Activated gamma-delta T cell treated with Interleukin-2 at 50 U/mL for 16 hours (primary cell): ENCODE results near the gene DYRK1A.
"Not testable (repeated sequence)": the region's sequence is repeated elsewhere in the genome, so short reads cannot be mapped to it uniquely, and the experiment has no call there.

ENCODE experiments used
- DNase-seq: peaks from one replicate; pipeline ENCODE4 v3.0.0-alpha.2; 2020

The DYRK1A gene

DNA sequence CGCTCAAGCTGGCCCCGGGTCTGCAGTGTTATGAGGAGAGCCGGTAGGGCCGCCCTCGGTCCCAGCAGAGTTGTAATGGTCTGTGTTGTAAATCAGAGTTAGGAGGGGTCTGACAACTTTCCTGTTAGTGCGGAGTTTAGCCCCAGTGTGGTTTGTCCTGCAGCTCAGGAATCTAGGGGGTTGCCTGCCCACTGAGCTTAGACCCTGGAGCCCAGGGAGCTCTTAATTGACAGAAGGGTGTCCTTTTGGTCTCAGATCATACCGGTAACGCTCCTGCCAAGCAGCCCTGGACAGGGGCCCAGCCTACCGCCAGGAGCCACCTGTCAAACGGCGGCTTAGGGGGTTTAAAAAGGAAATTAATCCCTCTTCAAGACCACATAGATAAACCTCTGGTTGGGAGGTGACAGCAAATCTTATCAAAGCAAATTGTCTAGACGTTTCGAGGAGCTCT lies 164.4 kb downstream of the DYRK1A start:
- no peak for DNase-seq

DNA sequence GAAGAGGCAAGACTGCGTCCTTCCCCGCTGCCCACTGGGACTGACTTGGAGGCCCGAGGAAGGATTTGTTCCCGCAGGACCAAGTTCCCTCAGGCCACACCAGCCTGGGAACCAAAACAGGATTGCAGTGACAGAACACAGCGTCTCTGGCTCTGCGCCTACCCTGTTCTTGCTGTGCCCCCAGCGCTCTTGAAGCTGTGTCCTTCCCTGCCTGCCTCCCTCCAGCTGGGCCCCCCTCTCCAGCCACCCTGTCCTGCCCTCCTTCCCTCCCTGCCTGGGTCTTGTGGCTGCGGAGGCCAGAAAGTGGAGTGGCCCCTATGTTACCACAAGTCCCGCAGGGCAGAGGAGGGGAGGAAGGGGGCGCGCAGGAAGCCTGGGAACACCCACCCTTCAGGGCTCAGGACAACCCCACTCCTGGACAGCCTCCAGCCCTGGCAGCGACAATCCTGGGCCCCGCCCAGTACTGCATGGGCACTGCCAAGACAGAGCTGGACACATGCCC lies 164.9 kb downstream of the DYRK1A start:
- DNase-seq: no peak

DNA sequence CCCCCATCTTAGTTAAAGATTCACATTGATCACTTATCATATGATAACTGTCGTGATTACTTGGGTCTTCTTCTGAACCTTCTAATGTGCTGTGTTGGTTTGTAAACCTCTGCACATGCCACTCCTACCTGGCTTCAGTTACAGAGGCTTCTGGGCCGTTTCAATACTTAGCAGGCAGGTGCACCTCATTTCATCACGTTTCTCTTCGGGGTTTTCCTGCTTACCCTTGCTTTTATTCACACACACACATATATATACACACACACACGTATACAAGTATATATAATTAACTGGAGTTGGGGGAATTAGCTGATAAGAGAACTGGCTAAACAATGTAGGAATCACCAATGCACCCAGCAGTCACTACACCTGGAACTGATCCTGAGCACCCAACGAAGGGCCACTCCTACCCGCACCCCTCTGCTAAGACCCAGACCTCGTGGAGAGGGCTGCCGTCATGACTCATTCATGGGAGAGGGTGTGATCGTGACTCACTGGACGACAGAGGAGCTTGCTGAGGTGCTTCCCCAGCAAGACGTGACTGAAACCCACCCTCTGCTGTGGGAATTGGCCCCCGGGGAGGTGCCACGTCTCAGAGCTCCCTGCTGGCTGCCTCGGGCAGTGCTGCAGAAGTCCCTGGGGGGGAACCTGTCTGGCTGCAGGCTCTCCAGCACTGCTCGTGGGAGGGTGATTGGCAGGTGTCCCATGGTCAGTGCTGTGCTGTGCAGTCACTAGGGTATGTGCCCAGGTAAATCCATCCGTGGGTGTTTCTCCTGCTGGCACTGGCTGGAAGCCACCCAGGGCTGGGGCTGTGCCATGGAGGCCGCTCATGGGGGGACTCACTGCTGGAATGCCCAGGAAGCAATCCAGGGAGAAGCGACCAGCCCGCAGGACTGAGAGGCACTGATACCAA lies 166.6 kb downstream of the DYRK1A start:
- no peak for DNase-seq

DNA sequence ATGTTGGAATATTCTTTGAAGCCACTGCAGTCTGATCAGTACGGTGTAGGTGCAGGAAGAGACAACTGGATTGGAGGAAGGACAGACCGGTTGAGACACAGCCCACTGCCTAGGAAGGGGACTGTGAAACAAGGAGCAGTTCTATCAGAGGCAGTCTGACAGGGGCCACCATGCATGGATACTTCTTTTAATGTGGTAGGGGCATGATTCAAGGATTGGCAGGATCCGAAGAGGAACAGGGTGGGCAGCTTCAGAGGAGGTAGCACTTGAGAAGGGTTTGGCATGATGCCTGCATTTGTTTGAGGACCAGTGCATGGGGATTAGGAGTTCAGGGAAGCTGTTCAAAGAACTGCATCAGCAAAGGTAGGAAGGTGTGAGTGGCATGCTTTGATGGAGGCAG lies 167.9 kb downstream of the DYRK1A start:
- DNase-seq: no peak

DNA sequence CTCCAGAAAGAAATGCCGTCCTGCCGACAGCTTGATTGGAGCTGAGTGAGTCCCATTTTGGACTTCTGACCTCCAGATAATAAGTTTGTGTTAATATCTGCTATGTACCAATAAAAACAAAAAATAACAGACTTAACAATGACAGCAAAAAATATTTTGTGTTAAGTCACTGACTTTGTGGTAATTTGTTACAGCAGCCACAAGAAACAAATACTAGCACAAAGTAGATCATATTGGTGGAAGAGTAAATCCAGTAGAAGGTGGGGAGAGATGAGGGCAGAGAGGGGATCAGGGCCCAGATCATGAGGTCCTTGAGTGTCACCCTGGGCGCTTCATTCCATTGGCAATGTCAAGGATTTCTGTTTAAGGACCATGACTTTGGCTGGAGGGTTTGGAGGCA lies 168.6 kb downstream of the DYRK1A start:
- no peak for DNase-seq

DNA sequence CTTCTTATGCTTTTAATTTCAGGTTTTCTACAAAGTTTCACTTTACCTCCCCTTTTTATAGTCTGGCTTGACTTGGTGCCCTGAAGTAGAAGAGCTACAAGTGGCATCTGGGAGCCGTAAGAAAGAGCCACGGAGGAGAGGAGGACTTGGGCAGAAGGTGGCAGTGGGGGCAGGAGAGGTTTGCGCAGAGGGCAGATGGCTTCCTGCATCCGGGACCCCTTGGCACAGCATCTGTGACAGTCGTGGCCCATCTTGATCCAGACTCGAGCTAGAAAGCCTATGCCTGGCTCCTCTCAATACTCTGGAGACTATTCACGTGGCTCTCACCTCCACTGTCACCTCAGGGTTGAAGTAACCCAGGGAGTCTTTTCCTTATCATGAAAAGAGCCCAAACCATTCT lies 169.1 kb downstream of the DYRK1A start:
- no peak for DNase-seq

DNA sequence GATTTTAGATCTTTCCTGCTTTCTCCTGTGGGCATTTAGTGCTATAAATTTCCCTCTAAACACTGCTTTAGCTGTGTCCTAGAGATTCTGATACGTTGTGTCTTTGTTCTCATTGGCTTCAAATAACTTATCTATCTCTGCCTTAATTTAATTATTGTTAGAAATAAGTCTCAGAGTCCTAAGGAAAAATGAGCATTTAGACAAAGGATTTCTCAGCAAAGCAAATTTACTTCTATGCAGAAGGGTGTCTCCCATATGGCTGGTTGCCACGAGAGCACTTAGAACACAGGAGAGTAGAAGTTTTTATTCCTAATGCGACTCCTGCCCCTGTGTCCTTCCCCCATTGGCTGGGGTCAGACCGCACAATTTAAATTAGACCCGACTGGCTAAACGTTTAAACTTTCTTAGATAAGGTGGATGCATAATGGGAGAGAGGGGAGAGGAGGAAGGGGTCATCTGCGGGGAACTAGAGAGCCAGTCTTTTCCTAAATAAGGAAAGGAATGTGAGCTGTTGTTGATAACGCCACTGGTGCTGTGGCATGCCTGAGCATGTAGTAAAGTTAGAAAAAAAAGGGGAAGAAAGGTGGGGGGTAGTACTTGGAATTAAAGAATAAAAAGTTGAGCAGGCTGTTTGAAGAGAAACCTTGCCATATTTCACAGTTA lies 170.2 kb downstream of the DYRK1A start:
- no peak for DNase-seq

DNA sequence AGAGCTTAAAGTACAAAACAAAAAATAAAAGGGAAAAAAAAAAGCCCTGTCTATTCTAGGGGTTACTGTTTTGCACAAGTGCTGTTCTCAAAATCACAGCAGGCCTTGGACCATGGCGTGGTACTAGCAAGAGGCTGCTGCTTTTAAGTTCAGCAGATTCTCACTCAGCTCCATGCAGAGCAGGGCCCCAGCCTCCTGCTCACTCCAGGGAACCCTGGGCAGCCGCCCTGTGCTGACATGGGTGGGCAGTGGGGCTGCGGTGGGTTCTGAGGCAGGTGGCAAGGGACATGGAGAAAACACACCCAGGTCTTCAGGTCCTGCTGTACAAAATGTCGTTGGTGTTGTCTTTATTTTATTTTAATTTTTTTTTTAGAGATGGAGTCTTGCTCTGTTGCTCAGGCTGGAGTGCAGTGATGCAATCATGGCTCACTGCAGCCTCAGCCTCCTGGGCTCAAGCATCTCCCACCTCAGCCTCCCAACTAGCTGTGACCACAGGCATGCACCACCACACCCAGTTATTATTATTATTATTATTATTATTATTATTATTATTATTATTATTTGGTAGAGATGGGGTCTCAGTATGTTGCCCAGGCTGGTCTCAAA lies 170.9 kb downstream of the DYRK1A start:
- DNase-seq: no peak

DNA sequence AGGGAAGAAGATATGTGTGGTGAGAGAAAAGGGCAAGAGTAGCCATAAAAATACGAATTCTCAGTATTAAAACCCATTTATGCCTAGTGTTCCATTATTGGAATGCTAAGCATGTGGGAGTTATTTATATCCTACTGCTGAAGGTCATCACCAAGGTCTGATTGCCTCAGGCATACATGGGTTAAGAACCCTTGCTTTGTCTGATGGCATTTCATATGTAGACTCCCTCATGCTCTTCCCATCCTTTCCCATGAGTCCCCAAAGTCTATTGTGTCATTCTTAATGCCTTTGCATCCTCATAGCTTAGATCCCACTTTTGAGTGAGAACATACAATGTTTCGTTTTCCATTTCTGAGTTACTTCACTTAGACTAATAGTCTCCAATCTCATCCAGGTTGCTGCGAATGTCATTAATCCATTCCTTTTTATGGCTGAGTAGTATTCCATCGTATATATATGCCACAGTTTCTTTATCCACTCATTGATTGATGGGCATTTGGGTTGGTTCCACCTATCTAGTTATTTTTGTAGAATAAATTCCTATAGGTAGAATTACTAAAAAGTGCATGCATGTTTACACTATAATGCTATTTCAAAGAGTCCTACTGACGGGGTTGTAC lies 172.5 kb downstream of the DYRK1A start:
- no peak for DNase-seq

DNA sequence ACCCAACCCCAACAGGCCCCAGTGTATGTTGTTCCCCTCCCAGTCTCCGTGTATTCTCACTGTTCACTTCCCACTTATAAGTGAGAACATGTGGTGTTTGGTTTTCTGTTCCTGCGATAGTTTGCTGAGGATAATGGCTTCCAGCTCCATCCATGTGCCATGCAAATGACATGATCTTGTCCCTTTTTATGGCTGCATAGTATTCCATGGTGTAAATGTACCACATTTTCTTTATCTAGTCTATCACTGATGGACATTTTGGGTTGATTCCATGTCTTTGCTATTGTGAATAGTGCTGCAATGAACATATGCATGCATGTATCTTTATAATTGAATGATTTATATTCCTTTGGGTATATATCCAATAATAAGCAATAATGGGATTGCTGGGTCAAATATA lies 174.6 kb downstream of the DYRK1A start:
- not testable (repeated sequence) for DNase-seq

DNA sequence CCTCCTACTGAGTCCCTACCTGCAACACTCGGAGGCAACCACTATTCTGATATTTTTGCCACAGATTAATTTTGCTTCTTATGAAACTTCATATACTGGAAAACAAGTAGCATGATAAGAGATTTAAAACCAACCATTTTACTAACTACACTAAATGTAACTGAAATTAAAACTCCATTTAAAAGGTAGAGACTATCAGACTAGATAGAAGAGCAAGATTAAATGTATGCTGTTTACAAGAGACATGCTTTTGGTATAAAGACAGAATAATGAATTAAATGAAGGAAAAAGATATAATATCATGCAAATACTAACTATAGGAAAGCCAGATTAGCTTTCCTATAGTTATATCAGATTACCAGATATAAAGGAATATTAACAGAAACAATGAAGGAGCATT lies 175.9 kb downstream of the DYRK1A start:
- no peak for DNase-seq

DNA sequence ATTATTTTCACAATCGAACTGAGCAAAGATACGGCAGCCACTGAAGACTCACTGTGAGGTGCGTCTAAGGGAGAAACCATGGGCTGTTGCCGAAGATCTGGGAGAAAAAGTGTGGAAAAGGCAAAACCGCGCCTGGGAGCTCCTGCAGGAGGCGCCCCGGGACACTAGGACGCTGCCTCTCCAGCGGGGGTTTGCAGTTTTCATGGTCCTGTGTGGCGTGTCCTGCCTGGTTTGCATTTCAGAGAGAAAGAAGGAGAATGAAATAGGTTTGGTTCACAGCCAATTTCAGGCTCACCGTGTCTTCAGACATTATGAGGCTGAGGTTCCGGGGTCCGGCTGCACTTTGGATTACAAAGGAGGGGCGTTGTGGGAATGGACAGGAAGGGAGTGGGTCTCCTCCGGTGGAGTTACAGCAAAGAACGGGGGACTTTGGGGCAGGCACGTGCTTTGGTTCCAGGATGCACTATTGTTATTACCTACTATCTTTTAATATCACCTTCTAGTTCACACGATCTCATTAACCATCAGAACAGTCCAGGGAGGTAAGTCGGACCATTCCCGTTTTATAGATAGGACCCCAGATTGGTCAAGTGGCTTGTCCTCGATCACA lies 179.8 kb downstream of the DYRK1A start:
- DNase-seq: no peak

DNA sequence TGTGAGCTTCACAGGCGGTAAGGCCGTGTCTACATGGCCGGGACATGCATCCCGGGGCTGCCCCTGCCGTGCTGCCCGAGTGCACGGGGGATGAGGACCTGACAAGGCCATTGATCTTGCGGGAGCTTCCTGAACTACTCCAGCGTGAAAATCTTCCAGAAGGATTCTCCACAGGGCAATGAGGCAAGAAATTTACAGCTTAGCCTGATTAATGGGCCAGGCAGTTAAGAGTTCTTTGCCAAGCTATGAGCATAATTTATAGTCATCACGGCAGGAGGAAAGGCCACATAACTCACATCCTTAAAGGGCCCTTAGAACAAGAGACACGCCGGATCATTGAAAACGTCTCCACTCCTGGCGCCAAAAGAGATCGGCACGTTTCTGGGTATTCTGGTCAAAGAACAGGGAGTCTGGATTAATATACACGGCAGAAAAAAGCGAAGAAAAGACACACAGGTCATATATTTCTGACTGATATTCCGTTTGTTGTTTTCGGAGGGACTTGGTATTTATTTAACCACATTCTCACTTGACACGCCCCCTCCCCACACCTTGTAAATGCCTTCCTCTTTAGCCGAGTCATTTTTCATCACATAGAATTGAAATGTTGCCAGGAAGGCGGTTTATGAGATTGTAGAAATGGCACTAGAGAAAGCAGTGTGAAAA lies 180.5 kb downstream of the DYRK1A start:
- DNase-seq: no peak

DNA sequence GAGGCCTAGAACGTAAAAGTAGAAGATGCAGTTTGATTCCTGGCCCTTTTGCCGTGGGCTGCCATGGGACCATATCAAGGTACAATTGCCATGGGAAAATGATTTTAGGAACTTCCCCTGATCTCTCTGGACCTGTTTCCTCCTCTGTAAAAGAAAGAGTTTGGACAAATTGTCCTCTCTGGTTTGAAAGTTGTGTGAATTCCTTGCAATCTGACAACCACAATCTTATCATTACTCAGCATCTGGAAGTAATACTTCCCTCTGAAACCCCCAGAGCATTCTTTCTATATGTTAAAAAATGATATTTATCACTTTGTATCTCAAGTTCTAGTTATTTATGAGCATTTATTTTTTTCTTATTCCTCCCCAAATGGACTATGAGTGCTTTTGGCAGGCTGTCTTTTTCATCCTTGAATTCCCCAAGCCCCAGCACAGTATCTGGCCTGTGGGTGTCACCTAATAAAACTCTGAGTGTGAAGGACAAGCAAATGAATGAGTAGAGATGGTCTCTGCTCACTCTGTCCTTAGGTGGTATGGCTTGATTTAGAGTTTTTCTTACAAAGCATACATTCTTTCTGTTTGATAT lies 181.1 kb downstream of the DYRK1A start:
- DNase-seq: no peak

DNA sequence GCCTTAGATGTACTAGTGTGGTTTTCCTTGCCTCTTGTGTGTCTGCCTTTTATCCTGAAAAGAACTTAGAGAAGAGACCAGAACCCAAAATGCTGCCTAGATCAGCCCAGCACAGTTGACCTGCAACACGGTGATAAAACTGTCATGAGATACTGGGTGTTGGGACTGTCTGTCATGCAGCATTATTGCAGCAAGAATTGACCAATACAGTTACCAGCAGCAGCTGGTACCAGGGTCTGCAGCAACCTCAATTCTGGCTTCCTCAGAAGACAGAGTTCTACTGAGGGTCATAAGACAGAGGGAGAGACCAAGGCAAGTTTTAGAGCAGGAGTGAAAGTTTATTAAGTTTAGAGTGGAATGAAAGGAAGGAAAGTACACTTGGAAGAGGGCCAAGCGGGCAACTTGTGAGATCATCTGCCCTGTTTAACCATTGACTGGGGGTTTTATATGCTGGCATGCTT lies 182.0 kb downstream of the DYRK1A start:
- no peak for DNase-seq

DNA sequence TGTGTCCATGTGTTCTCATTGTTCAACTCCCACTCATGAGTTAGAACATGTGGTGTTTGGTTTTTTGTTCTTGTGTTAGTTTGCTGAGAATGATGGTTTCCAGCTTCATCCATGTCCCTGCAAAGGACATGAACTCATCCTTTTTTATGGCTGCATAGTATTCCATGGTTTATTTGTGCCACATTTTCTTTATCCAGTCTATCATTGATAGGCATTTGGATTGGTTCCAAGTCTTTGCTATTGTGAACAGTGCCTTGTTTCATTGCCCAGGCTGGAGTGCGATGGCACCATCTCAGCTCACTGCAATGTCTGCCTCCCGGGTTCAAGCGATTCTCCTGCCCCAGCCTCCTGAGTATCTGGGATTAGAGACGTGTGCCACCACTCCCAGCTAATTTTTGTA lies 183.2 kb downstream of the DYRK1A start:
- not testable (repeated sequence) for DNase-seq

DNA sequence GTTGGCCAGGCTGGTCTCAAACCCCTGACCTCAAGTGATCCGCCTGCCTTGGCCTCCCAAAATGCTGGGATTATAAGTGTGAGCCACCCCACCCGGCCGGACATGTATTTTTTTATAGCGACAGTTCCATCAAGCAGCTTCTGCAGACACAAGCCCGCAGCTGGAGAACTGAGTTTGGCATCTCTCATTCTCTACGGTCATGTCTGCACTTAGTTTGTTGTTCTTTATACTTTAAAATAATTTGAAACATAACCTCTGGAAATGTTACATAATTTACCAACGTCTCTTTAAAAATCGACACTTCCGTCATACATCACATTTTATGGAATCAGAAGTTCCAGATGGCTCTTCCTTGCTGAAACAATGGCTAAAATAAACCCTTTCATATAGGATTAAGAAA lies 183.6 kb downstream of the DYRK1A start:
- no peak for DNase-seq

DNA sequence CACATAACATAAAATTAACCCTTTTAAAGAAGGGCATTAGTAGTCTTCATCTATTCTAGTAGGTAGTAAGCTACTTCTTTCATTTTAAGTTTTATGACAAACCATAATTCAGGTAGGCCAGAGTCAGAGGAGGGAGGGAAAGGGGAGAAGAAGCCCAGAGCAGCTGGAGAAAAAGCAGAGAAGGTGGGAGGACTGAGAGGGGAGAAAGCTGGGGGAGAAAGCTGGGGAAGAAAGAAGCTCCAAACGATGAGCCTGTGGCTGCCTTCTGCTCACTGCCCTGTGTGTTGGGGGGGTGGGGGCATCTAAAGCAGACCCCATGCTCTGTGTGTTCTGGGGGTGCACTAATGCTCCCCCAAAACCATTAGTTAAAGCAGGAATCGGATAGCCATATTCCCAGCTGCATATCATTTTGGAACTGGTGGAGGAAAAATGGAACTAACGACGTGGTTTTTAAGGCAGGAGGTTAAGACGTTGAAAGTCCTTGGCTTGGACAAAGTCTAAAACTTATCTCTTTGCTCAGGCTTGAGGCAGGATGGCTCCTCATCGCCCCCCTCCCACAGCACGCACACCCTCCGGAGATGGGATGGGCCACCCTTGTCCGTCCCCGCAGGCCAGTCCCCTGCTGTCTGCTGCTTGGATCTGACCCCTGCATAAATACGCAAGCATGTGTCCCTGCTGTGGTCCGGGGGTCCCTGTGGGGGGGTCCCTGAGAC lies 184.2 kb downstream of the DYRK1A start:
- no peak for DNase-seq

DNA sequence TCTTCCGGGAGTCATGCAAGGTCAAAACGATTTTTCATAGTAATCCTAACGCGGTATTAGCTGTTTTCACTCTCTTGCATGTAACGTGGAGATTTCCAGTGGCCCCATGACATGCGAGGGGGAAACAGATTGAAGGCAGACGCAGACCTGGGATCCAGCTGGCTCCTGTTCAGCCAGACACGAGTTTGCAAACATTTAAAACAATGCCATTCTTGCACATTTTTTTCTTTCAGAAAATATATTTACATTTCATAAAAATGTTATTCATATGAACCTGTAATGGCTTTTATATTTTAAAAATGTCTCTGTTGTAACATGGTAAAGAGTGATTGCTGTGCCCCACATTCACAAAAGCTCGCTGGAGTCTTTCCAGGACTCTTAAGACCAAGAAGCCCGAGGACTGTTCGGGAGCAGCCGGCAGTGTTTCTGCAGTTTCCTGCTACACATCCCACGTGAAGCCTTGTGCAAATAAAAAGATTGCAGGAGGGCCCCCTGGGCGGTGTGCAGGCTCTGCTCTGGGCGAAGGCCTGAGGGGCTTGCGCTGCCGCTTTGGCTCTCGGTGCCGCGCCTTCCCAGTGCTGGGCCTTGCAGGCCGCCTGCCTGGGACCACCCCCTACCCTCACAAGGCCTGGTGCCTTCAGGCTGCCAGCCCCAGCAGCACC lies 184.9 kb downstream of the DYRK1A start:
- no peak for DNase-seq

DNA sequence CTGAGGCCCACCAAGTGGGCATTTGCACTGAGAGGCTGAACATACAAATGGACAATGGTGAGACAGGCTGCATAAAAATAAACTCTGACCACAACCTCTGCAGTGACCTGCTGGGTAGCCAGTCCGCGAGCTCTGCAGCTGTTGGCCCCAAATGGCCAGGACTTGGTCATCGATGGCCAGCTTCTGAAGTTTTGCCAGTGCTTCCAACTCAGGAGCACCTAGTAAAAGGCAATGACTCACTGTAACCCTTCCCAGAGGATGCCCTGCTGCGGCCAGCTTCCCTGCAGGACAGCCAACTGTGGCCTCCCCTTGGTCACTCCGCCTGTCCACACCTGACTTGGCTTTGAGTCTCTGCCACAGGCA lies 185.4 kb downstream of the DYRK1A start:
- DNase-seq: no peak
